ENCODE measurements around the gene ANKRD7. TPM values are rescaled to one million over a fixed set of nuclear protein-coding genes. Genes with fewer than 3 reads are reported as not detected.

Gene ANKRD7
- total RNA-seq, 1 experiment from 2014 or later, result not detected

- no peak overlapping the region for H3K4me3 ChIP-seq (ENCODE audit: low read length)
- H3F3A ChIP-seq (ENCODE audit: low read length, unreplicated experiment), result no peaks in the 10 kb centered on the region
- H3K9ac ChIP-seq (ENCODE audit: low read length), result no peak overlapping the region
- no peak overlapping the region for H2AFZ ChIP-seq (ENCODE audit: low read length)
- H3K79me2 ChIP-seq (ENCODE audit: low read length), result no peaks in the 10 kb centered on the region
- no peak overlapping the region for H3K4me2 ChIP-seq (ENCODE audit: low read length)
- intact Hi-C loops (cut with micrococcal nuclease), result no loop called here
- peak; percentile 20; the same call in 1 of the 2 replicates for ATAC-seq
- TF ChIP-seq CTCF (conservative IDR thresholded peaks at IDR 0.05; ENCODE audit: low read depth, low read length), result no peak
- no peak for TF ChIP-seq EZH2 (IDR thresholded peaks at IDR 0.05; ENCODE audit: low read length, unreplicated experiment)
- no peak for TF ChIP-seq EZH2phosphoT487 (IDR thresholded peaks at IDR 0.05; ENCODE audit: borderline replicate concordance, low read length)
- H3K27ac ChIP-seq (ENCODE audit: low read length), result no peak overlapping the region
- no TSS peak for BruUV-seq (replicated peaks)
- H3K4me1 ChIP-seq (ENCODE audit: insufficient read depth, low read length), result no peaks in the 10 kb centered on the region
- ChIA-PET CTCF (no interaction called here), POLR2A (ENCODE audit: unreplicated experiment) (no interaction called here)
- H4K20me1 ChIP-seq (ENCODE audit: low read length), result no peaks in the 10 kb centered on the region
- no peaks in the 10 kb centered on the region for H3K27me3 ChIP-seq (ENCODE audit: low read length)
- H3K36me3 ChIP-seq (ENCODE audit: low read depth, low read length), result no peaks in the 10 kb centered on the region
- no peaks in the 10 kb centered on the region for H3K9me3 ChIP-seq (ENCODE audit: low read length)
- H3K9me2 ChIP-seq (replicated peaks; ENCODE audit: low read length), result no peaks in the 10 kb centered on the region
- no peak for DNase-seq
Observed at GRCh38 chr7:118281196-118281595, 56.7 kb downstream of the ANKRD7 start.

GRCh38 chr7:118285358-118285757 is 60.9 kb downstream of the ANKRD7 start:
- no peak for ATAC-seq
- POLR2A ChIA-PET (ENCODE audit: unreplicated experiment), result no interaction called here
- CTCF ChIA-PET, result no interaction called here
- H3K27ac ChIP-seq (ENCODE audit: low read length), result no peak overlapping the region
- H3K9me2 ChIP-seq (replicated peaks; ENCODE audit: low read length), result no peaks in the 10 kb centered on the region
- H3K4me3 ChIP-seq (ENCODE audit: low read length), result no peak overlapping the region
- no TSS peak for BruUV-seq (replicated peaks)
- H3K9ac ChIP-seq (ENCODE audit: low read length), result no peak overlapping the region
- H4K20me1 ChIP-seq (ENCODE audit: low read length), result no peaks in the 10 kb centered on the region
- no peaks in the 10 kb centered on the region for H3K4me1 ChIP-seq (ENCODE audit: insufficient read depth, low read length)
- no peaks in the 10 kb centered on the region for H3F3A ChIP-seq (ENCODE audit: low read length, unreplicated experiment)
- no peak overlapping the region for H2AFZ ChIP-seq (ENCODE audit: low read length)
- H3K27me3 ChIP-seq (ENCODE audit: low read length), result no peaks in the 10 kb centered on the region
- H3K79me2 ChIP-seq (ENCODE audit: low read length), result no peaks in the 10 kb centered on the region
- no peaks in the 10 kb centered on the region for H3K9me3 ChIP-seq (ENCODE audit: low read length)
- no peak for DNase-seq
- H3K4me2 ChIP-seq (ENCODE audit: low read length), result no peak overlapping the region
- intact Hi-C loops (cut with micrococcal nuclease), result no loop called here
- TF ChIP-seq CTCF (conservative IDR thresholded peaks at IDR 0.05; ENCODE audit: low read depth, low read length) (no peak), EZH2phosphoT487 (IDR thresholded peaks at IDR 0.05; ENCODE audit: borderline replicate concordance, low read length) (no peak), EZH2 (IDR thresholded peaks at IDR 0.05; ENCODE audit: low read length, unreplicated experiment) (no peak)
- H3K36me3 ChIP-seq (ENCODE audit: low read depth, low read length), result no peaks in the 10 kb centered on the region

- no peaks in the 10 kb centered on the region for H4K20me1 ChIP-seq (ENCODE audit: low read length)
- intact Hi-C loops (cut with micrococcal nuclease), result no loop called here
Observed at GRCh38 chr7:118286131-118286530, 61.6 kb downstream of the ANKRD7 start.

More at GRCh38 chr7:118286131-118286530, 61.6 kb downstream of the ANKRD7 start:
- TF ChIP-seq EZH2 (IDR thresholded peaks at IDR 0.05; ENCODE audit: low read length, unreplicated experiment) (no peak), CTCF (conservative IDR thresholded peaks at IDR 0.05; ENCODE audit: low read depth, low read length) (no peak), EZH2phosphoT487 (IDR thresholded peaks at IDR 0.05; ENCODE audit: borderline replicate concordance, low read length) (no peak)
- no peak overlapping the region for H2AFZ ChIP-seq (ENCODE audit: low read length)
- no peak overlapping the region for H3K9ac ChIP-seq (ENCODE audit: low read length)
- no TSS peak for BruUV-seq (replicated peaks)
- ATAC-seq (no peak), DNase-seq (no peak)
- no peaks in the 10 kb centered on the region for H3K36me3 ChIP-seq (ENCODE audit: low read depth, low read length)
- H3K27me3 ChIP-seq (ENCODE audit: low read length), result no peaks in the 10 kb centered on the region
- no peaks in the 10 kb centered on the region for H3F3A ChIP-seq (ENCODE audit: low read length, unreplicated experiment)
- H3K4me3 ChIP-seq (ENCODE audit: low read length), result no peak overlapping the region
- no peaks in the 10 kb centered on the region for H3K9me3 ChIP-seq (ENCODE audit: low read length)
- H3K4me2 ChIP-seq (ENCODE audit: low read length), result no peak overlapping the region
- H3K27ac ChIP-seq (ENCODE audit: low read length), result no peak overlapping the region
- ChIA-PET CTCF (no interaction called here), POLR2A (ENCODE audit: unreplicated experiment) (no interaction called here)
- no peaks in the 10 kb centered on the region for H3K79me2 ChIP-seq (ENCODE audit: low read length)
- no peaks in the 10 kb centered on the region for H3K4me1 ChIP-seq (ENCODE audit: insufficient read depth, low read length)
- H3K9me2 ChIP-seq (replicated peaks; ENCODE audit: low read length), result no peaks in the 10 kb centered on the region
